NB4 (cell line): ENCODE data around the gene ABHD17C.

Experiments used
- POLR2A ChIP-seq: IDR thresholded peaks from 2 replicates; pipeline ENCODE4 v1.6.1; 2011; ENCODE audit warnings: mild to moderate bottlenecking; ENCODE audit not compliant: insufficient read length; ENCODE audit errors: extremely low read depth
- TF ChIP-seq, protein P1 (sequence below): IDR thresholded peaks from one replicate; pipeline ENCODE4 v1.5.1; 2012; ENCODE audit warnings: low read depth, low read length
- TF ChIP-seq, protein P2 (sequence below): IDR thresholded peaks from 2 replicates; pipeline ENCODE4 v1.6.1; 2011; ENCODE audit warnings: low read depth, low read length

DNA sequence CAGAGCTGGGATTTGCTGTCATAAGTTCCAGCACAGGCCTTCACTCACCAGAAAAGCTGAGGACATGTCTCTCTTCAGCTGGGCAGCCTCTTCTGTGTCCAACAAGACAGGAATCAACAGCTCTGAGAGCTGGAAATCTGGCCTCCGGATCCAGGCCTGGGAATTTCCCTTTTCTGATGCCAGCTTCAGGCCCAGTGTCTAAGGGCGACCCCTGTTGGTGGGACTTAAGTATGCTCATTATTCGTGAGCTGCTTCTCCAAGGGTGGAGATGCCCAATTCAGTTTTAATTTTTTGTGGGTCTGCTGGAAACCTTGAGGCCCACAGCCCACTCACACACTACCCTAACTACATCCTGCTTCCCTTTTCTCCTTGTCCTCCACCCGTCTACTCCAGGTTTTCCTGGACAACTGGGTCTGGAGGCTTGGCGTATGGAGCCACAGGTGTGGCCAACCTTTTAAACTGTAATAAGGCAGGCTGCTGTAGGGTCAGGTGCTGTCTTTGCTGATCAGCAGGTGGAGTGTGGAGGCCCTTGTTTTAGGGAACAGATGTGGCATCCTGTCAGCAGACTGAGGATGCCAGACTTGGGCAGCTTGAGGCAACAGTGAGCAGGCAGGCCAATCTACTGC lies 81.4 kb downstream of the ABHD17C start:
- TF ChIP-seq, protein P1, sequence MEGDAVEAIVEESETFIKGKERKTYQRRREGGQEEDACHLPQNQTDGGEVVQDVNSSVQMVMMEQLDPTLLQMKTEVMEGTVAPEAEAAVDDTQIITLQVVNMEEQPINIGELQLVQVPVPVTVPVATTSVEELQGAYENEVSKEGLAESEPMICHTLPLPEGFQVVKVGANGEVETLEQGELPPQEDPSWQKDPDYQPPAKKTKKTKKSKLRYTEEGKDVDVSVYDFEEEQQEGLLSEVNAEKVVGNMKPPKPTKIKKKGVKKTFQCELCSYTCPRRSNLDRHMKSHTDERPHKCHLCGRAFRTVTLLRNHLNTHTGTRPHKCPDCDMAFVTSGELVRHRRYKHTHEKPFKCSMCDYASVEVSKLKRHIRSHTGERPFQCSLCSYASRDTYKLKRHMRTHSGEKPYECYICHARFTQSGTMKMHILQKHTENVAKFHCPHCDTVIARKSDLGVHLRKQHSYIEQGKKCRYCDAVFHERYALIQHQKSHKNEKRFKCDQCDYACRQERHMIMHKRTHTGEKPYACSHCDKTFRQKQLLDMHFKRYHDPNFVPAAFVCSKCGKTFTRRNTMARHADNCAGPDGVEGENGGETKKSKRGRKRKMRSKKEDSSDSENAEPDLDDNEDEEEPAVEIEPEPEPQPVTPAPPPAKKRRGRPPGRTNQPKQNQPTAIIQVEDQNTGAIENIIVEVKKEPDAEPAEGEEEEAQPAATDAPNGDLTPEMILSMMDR = peak; percentile 62
- TF ChIP-seq POLR2A = no peak
- TF ChIP-seq, protein P2, sequence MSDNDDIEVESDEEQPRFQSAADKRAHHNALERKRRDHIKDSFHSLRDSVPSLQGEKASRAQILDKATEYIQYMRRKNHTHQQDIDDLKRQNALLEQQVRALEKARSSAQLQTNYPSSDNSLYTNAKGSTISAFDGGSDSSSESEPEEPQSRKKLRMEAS = no peak
